Measurements from ENCODE around the gene BCR.
A peak's percentile ranks its signal among the peaks of the same experiment; 100 is the strongest.

BCR gene

DNA sequence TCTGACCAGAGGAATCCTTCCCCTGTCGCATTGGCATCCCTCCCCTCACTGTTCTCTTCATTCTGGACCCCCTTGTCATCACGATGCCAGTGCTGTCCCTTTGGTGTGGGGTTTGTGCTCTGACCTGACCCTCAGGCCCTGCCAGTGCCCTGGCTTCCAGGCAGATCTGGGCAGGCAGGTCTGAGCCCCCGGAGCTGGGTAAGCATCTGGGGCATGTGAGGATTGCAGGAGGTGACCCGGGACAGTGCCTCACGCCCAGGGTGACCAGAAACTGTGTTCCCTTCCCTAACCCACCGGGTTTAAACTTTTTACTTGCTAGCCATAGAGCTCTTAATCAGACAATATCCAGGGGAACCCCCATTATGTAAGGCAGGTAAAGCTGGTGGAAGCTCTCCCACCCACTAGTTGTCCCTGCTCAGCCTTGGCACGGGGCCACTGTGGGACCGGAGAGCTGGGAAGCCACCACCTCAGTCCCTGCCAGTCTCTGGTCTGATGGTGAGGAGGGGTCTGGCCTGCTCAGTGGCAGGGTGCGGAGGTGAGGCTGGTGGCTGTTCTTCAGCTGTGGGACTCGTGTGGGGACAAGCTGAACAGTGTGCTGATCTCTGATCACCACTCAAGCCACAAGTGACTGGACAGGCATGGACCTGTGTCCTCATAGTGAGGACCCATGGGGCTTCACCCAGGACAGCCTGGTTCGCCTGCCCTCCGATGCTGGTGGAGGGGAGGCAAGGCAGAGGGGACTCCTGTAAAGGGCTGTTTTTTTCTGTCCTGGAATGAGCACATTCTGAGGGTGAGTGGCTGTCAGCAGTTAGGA, 38.0 kb downstream of the BCR start:
- no peak for DNase-seq (ENCODE audit: low spot score)

GRCh38 chr22:23218867-23219251, 38.5 kb downstream of the BCR start:
- DNase-seq (ENCODE audit: low spot score), result no peak

- DNase-seq (ENCODE audit: low spot score), result no peak
Measured at GRCh38 chr22:23219317-23219716, 39.0 kb downstream of the BCR start.

GRCh38 chr22:23219822-23220484, 39.6 kb downstream of the BCR start:
- DNase-seq (ENCODE audit: low spot score), result peak; percentile 69

GRCh38 chr22:23220485-23221350, 40.4 kb downstream of the BCR start:
- DNase-seq (ENCODE audit: low spot score), result no peak

DNA sequence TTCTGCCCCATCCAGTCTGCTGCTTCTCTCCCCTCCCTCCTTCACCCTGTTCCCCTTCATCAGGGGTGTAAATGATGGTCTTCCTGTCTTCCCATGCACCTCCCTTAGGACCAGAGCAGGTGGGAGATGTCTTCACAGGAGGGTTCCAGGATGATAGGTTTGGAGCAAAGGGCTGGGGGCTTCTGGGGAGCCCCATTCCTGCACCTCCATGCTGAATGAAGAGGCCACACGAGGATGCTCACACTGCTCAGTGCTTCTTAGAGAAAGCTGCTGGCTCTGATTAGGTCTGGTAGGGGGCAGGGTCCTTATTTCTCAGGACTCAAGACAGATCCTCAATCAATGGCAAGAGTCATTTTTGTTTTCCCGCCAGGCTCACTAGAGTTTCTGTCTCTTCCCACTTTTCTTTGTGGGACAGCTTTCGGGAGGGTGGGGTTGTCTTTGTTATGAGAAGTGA, 41.1 kb downstream of the BCR start:
- no peak for DNase-seq (ENCODE audit: low spot score)

GRCh38 chr22:23222033-23222792, 41.9 kb downstream of the BCR start:
- DNase-seq (ENCODE audit: low spot score), result no peak

DNA sequence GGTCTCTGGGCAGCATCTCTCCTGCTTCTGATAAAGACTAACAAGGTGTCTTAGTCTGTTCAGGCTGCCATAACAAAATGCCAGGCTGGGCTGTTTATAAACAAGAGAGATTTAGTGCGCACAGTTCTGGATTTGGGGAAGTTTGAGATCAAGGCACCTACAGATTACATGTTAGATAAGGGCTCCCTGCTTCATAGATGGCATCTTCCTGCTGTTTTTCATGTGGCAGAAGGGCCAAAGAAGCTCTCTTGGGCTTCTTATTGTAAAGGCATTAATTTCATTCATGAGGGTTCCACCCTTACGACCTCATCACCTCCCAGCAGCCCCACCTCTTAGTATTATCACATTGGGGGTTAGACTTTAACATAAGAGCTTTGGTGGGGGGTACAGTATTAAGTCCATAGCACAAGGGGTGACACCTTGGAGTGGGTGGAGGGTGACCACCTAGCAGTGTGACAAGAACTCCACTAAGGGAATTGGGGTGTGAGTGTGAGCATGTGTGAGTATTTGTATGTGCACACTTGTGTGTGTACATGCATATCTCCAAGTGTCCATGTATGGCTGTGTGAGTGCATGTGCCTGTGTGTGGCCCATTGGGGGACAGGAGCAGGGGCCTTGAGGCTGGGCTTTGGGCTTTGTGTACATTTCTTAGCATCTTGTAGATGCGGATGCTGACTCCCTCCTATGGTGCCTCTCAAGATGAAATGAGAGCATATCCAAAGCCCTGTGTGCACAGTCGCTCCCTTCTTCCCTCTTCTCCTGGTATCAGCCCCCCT, 42.7 kb downstream of the BCR start:
- DNase-seq (ENCODE audit: low spot score), result no peak

- DNase-seq (ENCODE audit: low spot score), result no peak
Measured at GRCh38 chr22:23223569-23224317, 43.4 kb downstream of the BCR start.

GRCh38 chr22:23224846-23225245, 44.5 kb downstream of the BCR start:
- no peak for DNase-seq (ENCODE audit: low spot score)

GRCh38 chr22:23225337-23225723, 45.0 kb downstream of the BCR start:
- DNase-seq (ENCODE audit: low spot score), result no peak

- DNase-seq (ENCODE audit: low spot score), result peak; percentile 51
Measured at GRCh38 chr22:23225724-23226496, 45.6 kb downstream of the BCR start.

- no peak for DNase-seq (ENCODE audit: low spot score)
Measured at GRCh38 chr22:23226497-23226850, 46.2 kb downstream of the BCR start.

DNA sequence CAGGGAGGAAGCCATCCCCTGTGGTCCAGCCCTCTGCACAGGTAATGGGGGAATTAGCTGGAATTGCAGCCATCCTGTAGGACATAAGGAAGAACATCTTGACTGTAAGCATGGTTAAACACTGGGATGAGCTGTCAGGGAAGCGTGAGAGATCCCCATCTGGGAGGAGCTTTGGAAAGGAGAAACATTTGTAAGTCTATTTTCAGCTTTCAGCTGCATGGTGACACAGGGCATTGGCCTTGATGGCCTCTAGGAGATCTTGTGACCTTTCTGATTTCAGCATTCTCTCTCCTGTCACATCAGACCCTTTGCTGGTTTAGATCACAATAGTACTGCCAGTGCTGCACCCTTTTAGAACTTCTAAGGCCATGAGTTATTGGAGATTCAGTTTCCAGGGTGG, 47.1 kb downstream of the BCR start:
- no peak for DNase-seq (ENCODE audit: low spot score)

- no peak for DNase-seq (ENCODE audit: low spot score)
Measured at GRCh38 chr22:23228503-23228902, 48.2 kb downstream of the BCR start.

- DNase-seq (ENCODE audit: low spot score), result no peak
Measured at GRCh38 chr22:23229646-23230045, 49.3 kb downstream of the BCR start.

GRCh38 chr22:23230348-23231068, 50.2 kb downstream of the BCR start:
- no peak for DNase-seq (ENCODE audit: low spot score)

DNA sequence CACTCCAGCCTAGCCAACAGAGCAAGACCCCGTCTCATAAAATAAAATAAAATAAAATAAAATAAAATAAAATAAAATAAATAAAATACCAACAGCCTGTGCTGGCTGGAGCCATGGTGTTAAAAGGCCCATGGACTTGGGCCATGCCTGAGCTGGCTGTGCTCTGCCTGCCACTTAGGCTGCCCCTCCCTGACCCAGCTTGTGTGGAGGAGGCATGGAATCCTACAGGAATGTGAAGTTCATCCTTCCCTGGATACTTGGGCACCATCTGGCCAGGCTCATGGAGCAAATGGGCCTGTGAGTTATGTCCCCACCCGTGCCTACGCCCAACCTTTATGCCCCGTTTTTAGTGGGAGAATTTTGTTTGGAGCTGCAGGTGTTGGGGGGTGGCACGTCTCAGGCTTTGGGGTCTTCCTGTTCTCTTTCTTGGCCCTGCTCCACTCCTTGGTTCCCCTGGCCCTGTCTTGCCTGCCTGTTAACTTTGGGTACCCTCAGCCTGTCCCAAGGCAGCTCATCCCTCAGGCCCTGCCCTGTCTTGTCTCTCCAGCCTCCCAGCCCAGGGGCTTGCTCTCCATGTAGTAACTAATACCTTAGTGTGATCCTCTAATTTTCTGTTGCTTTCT, 51.3 kb downstream of the BCR start:
- DNase-seq (ENCODE audit: low spot score), result no peak
